Tongue (tissue), 2 donors: ENCODE data around the gene ACTG2. TPM values are rescaled to one million over a fixed set of nuclear protein-coding genes. Genes with fewer than 3 reads are reported as not detected.
"Not testable (repeated sequence)": the region's sequence is repeated elsewhere in the genome, so short reads cannot be mapped to it uniquely, and the experiment has no call there.

ENCODE experiments used
- DNase-seq: peaks from one replicate; pipeline ENCODE4 v3.0.0-alpha.2; 2015
- total RNA-seq: library from RNA; depleted of rRNA; stranded (reverse); fragments of >200 nt; gene quantifications from one replicate; pipeline ENCODE4 v1.2.3, GENCODE V29; 2014

ACTG2 gene
- total RNA-seq, 1 donor from 2014 or later, result 7.9 TPM

GRCh38 chr2:73937103-73937885, 44.5 kb downstream of the ACTG2 start:
- no peak for DNase-seq

DNA sequence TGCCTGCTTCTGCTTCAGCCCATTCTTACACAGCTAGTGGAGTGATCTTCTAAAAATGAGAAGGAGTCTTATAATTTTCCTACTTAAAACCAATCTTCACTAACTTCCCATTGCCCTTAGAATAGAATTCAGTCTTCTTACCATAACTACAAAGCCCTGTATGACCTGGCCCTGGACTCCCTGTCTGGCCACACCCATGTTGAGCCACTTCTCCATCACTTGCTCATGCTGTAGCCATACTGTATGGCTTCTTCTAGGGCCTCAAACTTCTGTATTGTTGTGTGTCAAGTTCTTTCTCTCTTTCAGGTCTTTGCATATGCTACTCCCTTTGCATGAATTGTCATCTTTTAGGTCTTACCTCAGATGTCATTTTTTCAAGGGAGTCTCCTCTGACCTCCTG, 45.1 kb downstream of the ACTG2 start:
- no peak for DNase-seq

DNA sequence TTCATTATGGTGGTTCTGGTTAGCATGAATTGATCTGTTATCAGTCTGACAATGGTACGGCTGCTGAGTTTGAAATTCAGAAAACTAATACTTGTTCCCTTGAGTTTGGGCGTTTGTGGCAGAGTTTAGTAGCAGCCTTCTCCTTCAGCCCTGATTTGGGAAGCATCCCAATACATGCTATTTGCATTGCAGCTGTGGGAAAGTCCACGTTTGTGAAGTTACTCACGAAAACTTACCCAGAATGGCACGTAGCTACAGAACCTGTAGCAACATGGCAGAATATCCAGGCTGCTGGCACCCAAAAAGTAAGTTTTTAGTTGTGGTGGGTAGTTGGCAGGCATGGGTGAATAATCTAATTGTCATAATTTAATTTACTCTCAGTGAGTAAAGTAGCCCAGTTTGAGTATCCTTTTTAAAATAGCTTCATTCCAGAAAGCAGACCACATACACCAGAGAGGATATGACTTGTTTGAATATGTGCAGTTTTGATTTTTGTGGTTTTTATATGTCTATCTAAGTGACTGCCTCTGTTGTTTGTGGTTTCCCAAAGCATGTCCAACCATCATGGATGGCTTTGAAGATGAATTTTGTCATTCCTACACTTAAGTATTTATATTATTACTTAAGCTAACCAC, 46.0 kb downstream of the ACTG2 start:
- no peak for DNase-seq

GRCh38 chr2:73939419-73939818, 46.6 kb downstream of the ACTG2 start:
- DNase-seq, result no peak

- DNase-seq, result not testable (repeated sequence)
Observed at GRCh38 chr2:73940066-73940465, 47.3 kb downstream of the ACTG2 start.

DNA sequence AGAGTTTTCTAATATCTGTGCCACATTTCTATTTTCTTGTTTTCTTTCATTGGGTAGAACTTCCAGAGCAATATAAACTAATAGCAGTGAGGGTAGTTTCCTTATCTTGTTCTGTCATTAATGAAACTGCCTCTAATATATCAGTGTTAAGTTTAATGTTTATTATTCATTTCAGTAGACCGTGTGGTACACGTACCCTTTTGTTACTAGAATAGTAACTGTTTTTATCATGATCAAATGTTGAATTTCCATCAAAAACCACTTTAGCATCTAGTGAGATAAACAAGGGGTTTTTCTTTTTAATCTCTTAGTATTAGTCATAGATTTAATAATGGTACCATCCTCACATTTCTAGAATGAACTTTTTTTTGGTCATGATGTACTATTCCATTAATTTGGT, 49.9 kb downstream of the ACTG2 start:
- DNase-seq, result no peak

DNA sequence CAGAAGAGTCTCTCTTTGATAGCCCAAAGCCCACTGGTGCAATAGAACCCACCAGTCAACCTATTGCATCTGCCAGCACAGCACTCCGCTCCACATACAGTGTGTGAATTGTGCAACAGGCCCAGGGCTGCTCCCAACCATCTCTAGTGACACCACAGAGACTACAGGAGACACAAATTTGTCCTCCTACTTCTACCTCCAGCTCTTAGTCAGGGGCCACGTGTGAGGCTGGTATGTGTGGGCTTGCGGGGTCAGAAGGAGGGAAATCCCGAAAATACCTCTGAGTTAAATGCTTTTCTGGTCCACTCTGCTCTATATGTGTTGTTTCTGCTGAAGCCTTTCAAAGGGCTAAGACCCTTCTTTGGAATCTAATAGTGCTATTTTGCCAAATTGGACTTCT, 51.9 kb downstream of the ACTG2 start:
- DNase-seq, result no peak

DNA sequence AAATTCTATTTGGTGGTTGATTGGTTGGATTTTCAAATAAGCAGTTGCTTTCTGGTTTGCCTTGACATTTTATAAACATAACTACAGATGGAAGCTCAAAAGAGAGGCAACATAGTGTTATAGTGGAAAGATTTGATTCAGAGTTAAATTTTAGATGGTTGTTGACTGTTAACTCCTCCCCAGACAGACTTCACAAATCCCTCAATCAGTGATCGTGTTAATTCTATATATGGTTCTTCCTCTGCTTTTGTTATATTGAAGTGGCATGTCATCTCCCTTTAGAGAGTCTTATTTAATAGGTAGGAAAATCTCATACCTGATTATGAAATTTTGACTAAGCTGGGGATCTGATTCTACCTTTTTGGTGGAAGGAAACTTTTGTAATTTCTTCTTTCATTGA, 53.4 kb downstream of the ACTG2 start:
- no peak for DNase-seq

DNA sequence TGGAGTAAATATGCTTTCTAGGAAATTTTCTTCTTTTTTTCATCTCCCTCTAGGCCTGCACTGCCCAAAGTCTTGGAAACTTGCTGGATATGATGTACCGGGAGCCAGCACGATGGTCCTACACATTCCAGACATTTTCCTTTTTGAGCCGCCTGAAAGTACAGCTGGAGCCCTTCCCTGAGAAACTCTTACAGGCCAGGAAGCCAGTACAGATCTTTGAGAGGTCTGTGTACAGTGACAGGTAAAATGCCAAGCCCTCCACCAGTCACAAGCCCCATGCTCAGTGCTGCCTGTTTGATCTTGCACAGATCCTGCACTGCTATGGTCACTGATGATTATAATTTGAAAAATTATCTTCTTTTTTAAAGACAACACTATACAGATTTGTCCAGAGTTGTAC, 53.9 kb downstream of the ACTG2 start:
- DNase-seq, result no peak

GRCh38 chr2:73947412-73948018, 54.7 kb downstream of the ACTG2 start:
- no peak for DNase-seq

DNA sequence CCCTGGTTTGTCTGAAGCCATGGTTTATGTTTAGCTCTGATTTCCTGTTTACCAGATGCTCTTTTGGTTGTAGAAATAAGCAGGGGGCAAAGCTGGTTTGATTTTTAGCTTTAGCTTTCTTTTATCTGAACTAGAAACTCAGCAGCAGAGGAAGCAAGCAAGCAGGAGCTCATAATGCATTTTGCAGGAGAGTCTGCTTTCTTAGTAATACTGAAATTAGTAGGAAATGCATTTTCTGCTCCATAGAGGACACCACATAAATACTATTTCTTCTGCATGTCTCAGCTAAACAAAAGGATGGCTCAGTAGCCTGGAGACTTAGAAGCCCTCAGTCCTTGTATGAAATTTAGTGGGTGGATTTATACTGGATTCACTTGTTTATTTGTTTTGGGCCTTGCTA, 57.0 kb downstream of the ACTG2 start:
- no peak for DNase-seq

GRCh38 chr2:73952499-73953446, 60.0 kb downstream of the ACTG2 start:
- peak; percentile 11 for DNase-seq

DNA sequence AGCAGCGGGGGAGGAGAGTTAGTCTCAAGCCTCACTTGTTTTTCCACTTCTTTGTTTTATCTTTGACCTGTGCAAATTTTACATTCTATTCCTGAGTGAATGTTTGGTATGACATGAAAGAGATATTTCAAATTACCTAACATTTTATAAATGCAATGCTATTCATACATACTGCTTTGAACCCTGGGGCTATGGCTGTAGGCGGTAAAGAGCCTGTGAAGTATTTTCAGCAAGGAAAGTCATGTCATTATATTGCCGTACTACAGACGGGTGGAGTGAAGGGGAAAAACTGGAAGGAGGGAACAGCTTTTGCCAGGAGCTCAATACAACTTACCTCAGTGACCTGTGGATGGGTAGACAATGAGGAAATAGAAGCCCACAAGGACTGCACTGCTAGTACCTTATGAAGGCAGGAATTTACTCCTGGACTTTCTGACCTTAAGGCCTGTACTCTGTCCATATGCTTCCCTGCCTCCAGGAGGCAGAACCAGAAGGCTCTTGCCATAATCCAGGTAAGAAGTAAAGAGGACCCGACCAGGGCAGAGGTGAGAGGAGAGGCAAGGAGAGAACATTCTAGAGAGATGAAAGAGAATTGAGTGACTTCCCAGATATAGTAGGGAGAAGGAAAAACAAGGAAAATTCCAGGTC, 63.5 kb downstream of the ACTG2 start:
- no peak for DNase-seq

GRCh38 chr2:73961274-73961673, 68.5 kb downstream of the ACTG2 start:
- DNase-seq, result no peak

- no peak for DNase-seq
Observed at GRCh38 chr2:73961823-73962615, 69.2 kb downstream of the ACTG2 start.

- no peak for DNase-seq
Observed at GRCh38 chr2:73962798-73963197, 70.0 kb downstream of the ACTG2 start.

GRCh38 chr2:73963385-73964120, 70.7 kb downstream of the ACTG2 start:
- no peak for DNase-seq

DNA sequence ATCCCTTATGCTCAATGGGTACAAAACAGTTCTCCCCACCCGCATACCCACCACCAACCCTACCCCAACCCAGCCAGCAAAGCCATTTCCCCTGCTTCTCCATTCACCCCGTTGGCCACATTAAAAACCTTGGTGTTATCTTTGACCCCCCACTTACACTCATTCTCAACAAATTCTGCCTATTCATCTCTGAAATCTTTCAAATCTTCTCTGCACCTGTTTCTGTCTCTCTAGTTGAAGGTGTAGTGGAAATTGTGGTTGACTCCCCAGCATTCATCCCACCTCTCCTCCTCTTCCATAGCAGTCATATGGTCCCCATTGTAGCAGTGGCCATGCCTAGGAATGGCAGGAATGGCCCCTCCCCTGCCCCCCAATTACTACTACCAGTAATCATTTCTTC, 71.4 kb downstream of the ACTG2 start:
- DNase-seq, result no peak

GRCh38 chr2:73965053-73965452, 72.2 kb downstream of the ACTG2 start:
- no peak for DNase-seq

GRCh38 chr2:73968357-73968937, 75.6 kb downstream of the ACTG2 start:
- DNase-seq, result no peak
